ENCODE measurements around the gene MALSU1.

GRCh38 chr7:23358152-23358674, 59.1 kb downstream of the MALSU1 start:
- TF ChIP-seq CTCF (IDR thresholded peaks at IDR 0.05; ENCODE audit: borderline replicate concordance, extremely low read depth, low read length, poor library complexity, severe bottlenecking) (no peak), EZH2 (IDR thresholded peaks at IDR 0.05; ENCODE audit: borderline replicate concordance, low read depth, low read length, severe bottlenecking) (no peak)

All from DND-41 (cell line).